GM12878 (cell line): ENCODE measurements around the gene KCNK5. TPM values are rescaled to one million over a fixed set of nuclear protein-coding genes. Genes with fewer than 3 reads are reported as not detected.

Experiments
- CBX3 ChIP-seq: fragments of 200-600 bp; sonication (generic); IDR thresholded peaks from 2 replicates; pipeline ENCODE4 v1.6.1; 2016; ENCODE audit warnings: low read depth, borderline replicate concordance
- CHD1 ChIP-seq: IDR thresholded peaks from 2 replicates; pipeline ENCODE4 v1.6.1; 2012; ENCODE audit warnings: low read depth, low read length, improper control_type of control experiment
- LARP7 ChIP-seq: fragments of 450-650 bp; IDR thresholded peaks from 2 replicates; pipeline ENCODE4 v1.6.1; 2017; ENCODE audit warnings: mild to moderate bottlenecking
- MEF2A ChIP-seq: IDR thresholded peaks from 2 replicates; pipeline ENCODE4 v1.6.1; 2011; ENCODE audit warnings: low read depth, mild to moderate bottlenecking, low read length, moderate library complexity; ENCODE audit not compliant: insufficient read depth
- RBBP5 ChIP-seq: fragments of 200-600 bp; sonication (generic); conservative IDR thresholded peaks from 2 replicates; pipeline ENCODE4 v1.6.1; 2016
- RELA ChIP-seq: fragments of 450-650 bp; IDR thresholded peaks from 2 replicates; pipeline ENCODE4 v1.8.0; 2014; ENCODE audit warnings: borderline replicate concordance; ENCODE audit not compliant: partially characterized antibody
- RFX5 ChIP-seq: IDR thresholded peaks from 2 replicates; pipeline ENCODE4 v1.6.1; 2011; ENCODE audit warnings: low read depth, low read length, improper control_type of control experiment
- RUNX3 ChIP-seq: IDR thresholded peaks from 2 replicates; pipeline ENCODE4 v1.6.1; 2012; ENCODE audit warnings: low read length, inconsistent platforms
- SUZ12 ChIP-seq: fragments of 200-600 bp; sonication (generic); IDR thresholded peaks from one replicate; pipeline ENCODE4 v1.6.1; 2018; ENCODE audit warnings: antibody characterized with exemption, mild to moderate bottlenecking; ENCODE audit not compliant: unreplicated experiment
- ZNF622 ChIP-seq: fragments of 450-650 bp; IDR thresholded peaks from 2 replicates; pipeline ENCODE4 v1.6.1; 2017; ENCODE audit warnings: mild to moderate bottlenecking, inconsistent platforms
- polyA plus RNA-seq, 11 experiments: library from polyadenylated mRNA; depleted of rRNA in 4 of 11; unstranded in 6 of 11; stranded (reverse) in 5 of 11; fragments of >200 nt; fragmentation: Nextera tagmentation in 4 of 11; fragmentation: Illumina TruSeq in 1 of 11; extraction: Ambion mirVana in 4 of 11; extraction: Trizol in 1 of 11; gene quantifications; 1 replicate in 1 of 11; 2 replicates in 10 of 11; pipeline versions ENCODE4 v1.2.1 to v1.2.3, GENCODE V29; 2011 to 2016; ENCODE audit warnings: inconsistent platforms in 2 of 11, missing spikeins in 2 of 11, low read depth in 1 of 11
- total RNA-seq, 4 experiments: library from RNA; depleted of rRNA in 3 of 4; stranded (reverse); fragments of >200 nt in 3 of 4; fragmentation: Illumina TruSeq in 1 of 4; extraction: Trizol in 1 of 4; gene quantifications; 2 replicates each; pipeline versions ENCODE4 v1.2.1 to v1.2.3, GENCODE V29; 2013 to 2021
- TF ChIP-seq, protein P1 (sequence below): fragments of 450-650 bp; IDR thresholded peaks from 2 replicates; pipeline ENCODE4 v1.6.1; 2017; ENCODE audit warnings: mild to moderate bottlenecking, moderate library complexity
- TF ChIP-seq, protein P2 (sequence below): fragments of 450-650 bp; IDR thresholded peaks from 2 replicates; pipeline ENCODE4 v1.6.1; 2018; ENCODE audit warnings: borderline replicate concordance, mild to moderate bottlenecking; ENCODE audit not compliant: partially characterized antibody

KCNK5 gene
- total and polyA plus RNA-seq, 10 of the 15 experiments (the other 5 are each of a cell fraction or from before 2014, with no cell fraction given): 0.11 to 4.2 (median 2.1) TPM

DNA sequence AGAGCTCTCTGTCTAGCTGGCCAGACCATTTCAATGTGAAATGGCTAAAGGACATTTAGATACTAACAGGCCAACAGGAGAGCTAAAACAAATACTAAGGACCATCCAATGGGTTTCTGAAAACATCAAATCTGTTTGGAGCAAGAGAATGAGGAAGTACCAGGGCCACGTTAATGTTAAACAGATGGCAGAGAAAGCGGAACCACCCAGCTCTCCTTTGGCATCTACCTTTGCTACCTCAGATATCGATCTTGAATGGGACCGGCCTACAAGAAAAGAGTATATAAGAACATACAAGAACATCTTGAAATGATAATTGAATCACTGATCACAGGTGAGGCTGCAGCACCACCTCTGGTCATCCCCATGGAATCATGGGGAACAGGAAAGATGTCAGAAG is 31.8 kb downstream of the KCNK5 start (continued):
- TF ChIP-seq RELA (no peak), CHD1 (no peak), MEF2A (no peak), ZNF622 (no peak), RBBP5 (no peak), SUZ12 (no peak), RUNX3 (no peak), CBX3 (no peak), LARP7 (no peak), RFX5 (no peak)
- TF ChIP-seq, protein P1, sequence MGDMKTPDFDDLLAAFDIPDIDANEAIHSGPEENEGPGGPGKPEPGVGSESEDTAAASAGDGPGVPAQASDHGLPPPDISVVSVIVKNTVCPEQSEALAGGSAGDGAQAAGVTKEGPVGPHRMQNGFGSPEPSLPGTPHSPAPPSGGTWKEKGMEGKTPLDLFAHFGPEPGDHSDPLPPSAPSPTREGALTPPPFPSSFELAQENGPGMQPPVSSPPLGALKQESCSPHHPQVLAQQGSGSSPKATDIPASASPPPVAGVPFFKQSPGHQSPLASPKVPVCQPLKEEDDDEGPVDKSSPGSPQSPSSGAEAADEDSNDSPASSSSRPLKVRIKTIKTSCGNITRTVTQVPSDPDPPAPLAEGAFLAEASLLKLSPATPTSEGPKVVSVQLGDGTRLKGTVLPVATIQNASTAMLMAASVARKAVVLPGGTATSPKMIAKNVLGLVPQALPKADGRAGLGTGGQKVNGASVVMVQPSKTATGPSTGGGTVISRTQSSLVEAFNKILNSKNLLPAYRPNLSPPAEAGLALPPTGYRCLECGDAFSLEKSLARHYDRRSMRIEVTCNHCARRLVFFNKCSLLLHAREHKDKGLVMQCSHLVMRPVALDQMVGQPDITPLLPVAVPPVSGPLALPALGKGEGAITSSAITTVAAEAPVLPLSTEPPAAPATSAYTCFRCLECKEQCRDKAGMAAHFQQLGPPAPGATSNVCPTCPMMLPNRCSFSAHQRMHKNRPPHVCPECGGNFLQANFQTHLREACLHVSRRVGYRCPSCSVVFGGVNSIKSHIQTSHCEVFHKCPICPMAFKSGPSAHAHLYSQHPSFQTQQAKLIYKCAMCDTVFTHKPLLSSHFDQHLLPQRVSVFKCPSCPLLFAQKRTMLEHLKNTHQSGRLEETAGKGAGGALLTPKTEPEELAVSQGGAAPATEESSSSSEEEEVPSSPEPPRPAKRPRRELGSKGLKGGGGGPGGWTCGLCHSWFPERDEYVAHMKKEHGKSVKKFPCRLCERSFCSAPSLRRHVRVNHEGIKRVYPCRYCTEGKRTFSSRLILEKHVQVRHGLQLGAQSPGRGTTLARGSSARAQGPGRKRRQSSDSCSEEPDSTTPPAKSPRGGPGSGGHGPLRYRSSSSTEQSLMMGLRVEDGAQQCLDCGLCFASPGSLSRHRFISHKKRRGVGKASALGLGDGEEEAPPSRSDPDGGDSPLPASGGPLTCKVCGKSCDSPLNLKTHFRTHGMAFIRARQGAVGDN: no peak
- TF ChIP-seq, protein P2, sequence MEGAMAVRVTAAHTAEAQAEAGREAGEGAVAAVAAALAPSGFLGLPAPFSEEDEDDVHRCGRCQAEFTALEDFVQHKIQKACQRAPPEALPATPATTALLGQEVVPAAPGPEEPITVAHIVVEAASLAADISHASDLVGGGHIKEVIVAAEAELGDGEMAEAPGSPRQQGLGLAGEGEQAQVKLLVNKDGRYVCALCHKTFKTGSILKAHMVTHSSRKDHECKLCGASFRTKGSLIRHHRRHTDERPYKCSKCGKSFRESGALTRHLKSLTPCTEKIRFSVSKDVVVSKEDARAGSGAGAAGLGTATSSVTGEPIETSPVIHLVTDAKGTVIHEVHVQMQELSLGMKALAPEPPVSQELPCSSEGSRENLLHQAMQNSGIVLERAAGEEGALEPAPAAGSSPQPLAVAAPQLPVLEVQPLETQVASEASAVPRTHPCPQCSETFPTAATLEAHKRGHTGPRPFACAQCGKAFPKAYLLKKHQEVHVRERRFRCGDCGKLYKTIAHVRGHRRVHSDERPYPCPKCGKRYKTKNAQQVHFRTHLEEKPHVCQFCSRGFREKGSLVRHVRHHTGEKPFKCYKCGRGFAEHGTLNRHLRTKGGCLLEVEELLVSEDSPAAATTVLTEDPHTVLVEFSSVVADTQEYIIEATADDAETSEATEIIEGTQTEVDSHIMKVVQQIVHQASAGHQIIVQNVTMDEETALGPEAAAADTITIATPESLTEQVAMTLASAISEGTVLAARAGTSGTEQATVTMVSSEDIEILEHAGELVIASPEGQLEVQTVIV: no peak
